Measurements from ENCODE around the gene TVP23C. TPM values are rescaled to one million over a fixed set of nuclear protein-coding genes. Genes with fewer than 3 reads are reported as not detected.
A peak's percentile ranks its signal among the peaks of the same experiment; 100 is the strongest.

The TVP23C gene
- total and polyA plus RNA-seq, 7 experiments from 2014 or later: 4.6 to 25.6 (median 13.1) TPM

DNA sequence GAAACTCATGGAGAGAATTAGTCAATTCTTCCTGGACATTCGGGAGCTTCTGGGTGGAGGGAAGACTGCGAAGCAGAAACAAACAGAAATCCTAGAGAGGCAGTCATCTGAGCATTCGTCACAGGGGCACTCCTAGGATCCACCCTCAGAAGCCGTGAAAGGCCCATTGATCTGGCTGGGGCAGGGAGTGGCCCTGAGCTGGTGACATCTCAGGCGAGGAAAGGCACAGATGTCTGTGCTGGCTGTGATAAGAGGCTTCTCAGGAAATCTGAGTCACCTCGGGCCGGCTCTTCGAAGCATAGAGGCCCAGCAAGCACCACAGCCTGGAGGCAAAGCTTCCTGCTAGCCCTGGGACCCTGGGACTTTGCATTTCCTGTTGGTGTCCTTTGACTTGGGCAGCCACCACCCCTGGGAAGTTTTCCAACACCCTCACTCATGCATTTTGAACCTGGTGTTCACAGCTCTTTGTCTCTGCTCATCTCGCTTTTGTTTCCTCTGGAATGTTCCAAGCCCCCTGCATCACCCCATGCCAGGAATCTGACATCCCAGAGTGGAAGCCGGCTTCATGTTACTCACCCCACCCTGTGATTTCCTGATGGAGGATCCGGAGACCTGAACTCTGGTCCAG is 72.5 kb downstream of the TVP23C start:
- no peak overlapping the region for H3K27ac ChIP-seq (ENCODE audit: low read depth, low read length)
- Mint-ChIP-seq H3K4me3 (no peak overlapping the region), H3K36me3 (peaks cover 0 to 29% (median 10%) of the 10 kb centered on the region in 5 donors), H3K27me3 (no peaks in the 10 kb centered on the region), H3K9me3 (no peaks in the 10 kb centered on the region), H3K4me1 (peaks cover 0 to 13% (median 0%) of the 10 kb centered on the region in 7 donors), H3K27ac (no peak overlapping the region)
- ATAC-seq (peak; percentile 27), DNase-seq (peak in 1 of 9 donors; percentile 24)
- no peaks in the 10 kb centered on the region for H3K4me1 ChIP-seq (ENCODE audit: control insufficient read depth in 2 of 2, insufficient read depth in 2 of 2, low read length in 2 of 2)
- H3K9me3 ChIP-seq (ENCODE audit: control insufficient read depth in 2 of 3, low read length in 3 of 3): no peaks in the 10 kb centered on the region
- intact Hi-C loops (cut with micrococcal nuclease): no loop called here
- CTCF ChIA-PET: no interaction called here
- no peaks in the 10 kb centered on the region for H3K36me3 ChIP-seq (ENCODE audit: control insufficient read depth in 2 of 3, insufficient read depth in 3 of 3, low read length in 3 of 3)
- H3K4me3 ChIP-seq (ENCODE audit: low read length): no peak overlapping the region
- H3K27me3 ChIP-seq (ENCODE audit: control insufficient read depth in 2 of 2, insufficient read depth in 2 of 2, low read length in 2 of 2): no peaks in the 10 kb centered on the region
- POLR2A ChIA-PET: no interaction called here

GRCh38 chr17:15488557-15488956 is 74.7 kb downstream of the TVP23C start:
- no peak for ATAC-seq
- no peaks in the 10 kb centered on the region for H3K9me3 Mint-ChIP-seq
- no peak overlapping the region for H3K4me3 Mint-ChIP-seq
- H3K36me3 ChIP-seq (ENCODE audit: control insufficient read depth in 2 of 3, insufficient read depth in 3 of 3, low read length in 3 of 3): no peaks in the 10 kb centered on the region
- no peak overlapping the region for H3K27ac Mint-ChIP-seq
- POLR2A ChIA-PET: no interaction called here
- H3K4me1 Mint-ChIP-seq: peaks cover 0 to 13% (median 0%) of the 10 kb centered on the region in 7 donors
- DNase-seq: no peak
- no peaks in the 10 kb centered on the region for H3K4me1 ChIP-seq (ENCODE audit: control insufficient read depth in 2 of 2, insufficient read depth in 2 of 2, low read length in 2 of 2)
- H3K4me3 ChIP-seq (ENCODE audit: low read length): no peak overlapping the region
- H3K27me3 Mint-ChIP-seq: no peaks in the 10 kb centered on the region
- intact Hi-C loops (cut with micrococcal nuclease): no loop called here
- H3K9me3 ChIP-seq (ENCODE audit: control insufficient read depth in 2 of 3, low read length in 3 of 3): no peaks in the 10 kb centered on the region
- CTCF ChIA-PET: interaction anchor here (0.7 kb wide), 1 partner anchor 13 kb away, joined by 3 read pairs; no protein-coding TSS in a partner anchor
- no peak overlapping the region for H3K27ac ChIP-seq (ENCODE audit: low read depth, low read length)
- no peaks in the 10 kb centered on the region for H3K27me3 ChIP-seq (ENCODE audit: control insufficient read depth in 2 of 2, insufficient read depth in 2 of 2, low read length in 2 of 2)
- peaks cover 0 to 22% (median 11%) of the 10 kb centered on the region in 5 donors for H3K36me3 Mint-ChIP-seq

- no peaks in the 10 kb centered on the region for H3K9me3 ChIP-seq (ENCODE audit: control insufficient read depth in 2 of 3, low read length in 3 of 3)
- ChIA-PET POLR2A (no interaction called here), CTCF (no interaction called here)
- H3K4me3 Mint-ChIP-seq: no peak overlapping the region
- H3K4me1 Mint-ChIP-seq: peaks cover 0 to 4% (median 0%) of the 10 kb centered on the region in 7 donors
- ATAC-seq (no peak), DNase-seq (no peak)
- H3K36me3 ChIP-seq (ENCODE audit: control insufficient read depth in 2 of 3, insufficient read depth in 3 of 3, low read length in 3 of 3): no peaks in the 10 kb centered on the region
- no peak overlapping the region for H3K27ac ChIP-seq (ENCODE audit: low read depth, low read length)
- H3K36me3 Mint-ChIP-seq: peaks cover 3 to 21% (median 11%) of the 10 kb centered on the region in 5 donors
- no peaks in the 10 kb centered on the region for H3K4me1 ChIP-seq (ENCODE audit: control insufficient read depth in 2 of 2, insufficient read depth in 2 of 2, low read length in 2 of 2)
- H3K9me3 Mint-ChIP-seq: no peaks in the 10 kb centered on the region
- H3K27me3 ChIP-seq (ENCODE audit: control insufficient read depth in 2 of 2, insufficient read depth in 2 of 2, low read length in 2 of 2): no peaks in the 10 kb centered on the region
- H3K27ac Mint-ChIP-seq: no peak overlapping the region
- intact Hi-C loops (cut with micrococcal nuclease): no loop called here
- no peaks in the 10 kb centered on the region for H3K27me3 Mint-ChIP-seq
- H3K4me3 ChIP-seq (ENCODE audit: low read length): no peak overlapping the region
Observed at GRCh38 chr17:15485045-15485444, 78.2 kb downstream of the TVP23C start.

DNA sequence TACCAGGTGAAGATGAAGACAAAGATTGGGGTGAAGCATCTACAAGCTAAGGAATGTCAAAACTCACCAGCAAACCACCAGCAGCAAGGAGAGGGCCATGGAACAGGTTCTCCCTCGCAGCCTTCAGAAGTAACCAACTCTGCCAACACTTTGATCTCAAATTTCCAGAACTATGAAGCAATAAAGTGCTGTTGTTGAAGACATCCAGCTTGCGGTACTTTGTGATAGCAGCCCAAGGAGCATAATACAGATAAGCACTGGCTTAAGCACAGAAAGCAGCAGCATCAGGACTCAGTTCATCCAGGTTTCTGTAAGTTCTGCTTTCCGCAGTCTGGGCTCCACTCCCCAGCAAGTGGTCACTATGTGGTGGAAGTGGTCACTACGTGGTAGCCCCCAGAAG is 79.9 kb downstream of the TVP23C start:
- ChIA-PET CTCF (no interaction called here), POLR2A (no interaction called here)
- no peaks in the 10 kb centered on the region for H3K27me3 ChIP-seq (ENCODE audit: control insufficient read depth in 2 of 2, insufficient read depth in 2 of 2, low read length in 2 of 2)
- ATAC-seq (no peak), DNase-seq (no peak)
- H3K9me3 Mint-ChIP-seq: peaks cover 0 to 2% (median 0%) of the 10 kb centered on the region in 11 donors
- peaks cover 5 to 26% (median 13%) of the 10 kb centered on the region in 5 donors for H3K36me3 Mint-ChIP-seq
- no peaks in the 10 kb centered on the region for H3K4me1 ChIP-seq (ENCODE audit: control insufficient read depth in 2 of 2, insufficient read depth in 2 of 2, low read length in 2 of 2)
- no peaks in the 10 kb centered on the region for H3K36me3 ChIP-seq (ENCODE audit: control insufficient read depth in 2 of 3, insufficient read depth in 3 of 3, low read length in 3 of 3)
- intact Hi-C loops (cut with micrococcal nuclease): no loop called here
- no peak overlapping the region for H3K4me3 Mint-ChIP-seq
- no peaks in the 10 kb centered on the region for H3K27me3 Mint-ChIP-seq
- no peak overlapping the region for H3K27ac Mint-ChIP-seq
- no peaks in the 10 kb centered on the region for H3K9me3 ChIP-seq (ENCODE audit: control insufficient read depth in 2 of 3, low read length in 3 of 3)
- H3K4me3 ChIP-seq (ENCODE audit: low read length): no peak overlapping the region
- H3K27ac ChIP-seq (ENCODE audit: low read depth, low read length): no peak overlapping the region
- H3K4me1 Mint-ChIP-seq: peaks cover 0 to 11% (median 0%) of the 10 kb centered on the region in 7 donors

- Mint-ChIP-seq H3K9me3 (peaks cover 0 to 2% (median 0%) of the 10 kb centered on the region in 11 donors), H3K27ac (peak overlapping the region in 1 of 9 donors; percentile 44), H3K27me3 (no peaks in the 10 kb centered on the region), H3K4me3 (no peak overlapping the region), H3K4me1 (peaks cover 0 to 11% (median 0%) of the 10 kb centered on the region in 7 donors), H3K36me3 (peaks cover 3 to 26% (median 13%) of the 10 kb centered on the region in 5 donors)
- Histone ChIP-seq H3K36me3 (ENCODE audit: control insufficient read depth in 2 of 3, insufficient read depth in 3 of 3, low read length in 3 of 3) (no peaks in the 10 kb centered on the region), H3K4me3 (ENCODE audit: low read length) (no peak overlapping the region), H3K27ac (ENCODE audit: low read depth, low read length) (no peak overlapping the region), H3K4me1 (ENCODE audit: control insufficient read depth in 2 of 2, insufficient read depth in 2 of 2, low read length in 2 of 2) (no peaks in the 10 kb centered on the region), H3K27me3 (ENCODE audit: control insufficient read depth in 2 of 2, insufficient read depth in 2 of 2, low read length in 2 of 2) (no peaks in the 10 kb centered on the region), H3K9me3 (ENCODE audit: control insufficient read depth in 2 of 3, low read length in 3 of 3) (no peaks in the 10 kb centered on the region)
- DNase-seq (no peak), ATAC-seq (no peak)
- ChIA-PET CTCF (no interaction called here), POLR2A (no interaction called here)
- intact Hi-C loops (cut with micrococcal nuclease): no loop called here
Observed at GRCh38 chr17:15482476-15482875, 80.8 kb downstream of the TVP23C start.

DNA sequence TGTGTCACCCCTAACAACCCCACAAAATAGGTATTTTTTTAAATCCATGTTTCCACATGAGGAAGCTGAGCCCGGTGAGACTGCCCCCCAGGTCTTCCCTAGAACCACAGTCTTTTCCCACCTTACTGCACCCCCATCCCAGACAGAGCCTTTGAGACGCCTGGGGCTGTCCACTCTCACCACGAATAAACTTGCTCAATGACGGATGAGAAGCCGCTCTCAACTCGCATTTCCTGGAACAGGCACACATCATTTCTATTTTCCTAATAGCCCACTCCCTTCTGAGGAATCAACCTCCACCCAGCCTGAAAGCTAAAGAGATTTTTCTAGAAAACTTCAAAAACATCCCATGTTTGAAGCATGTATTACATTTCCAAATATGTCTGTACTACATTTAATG is 81.8 kb downstream of the TVP23C start:
- intact Hi-C loops (cut with micrococcal nuclease): no loop called here
- no peak overlapping the region for H3K27ac ChIP-seq (ENCODE audit: low read depth, low read length)
- ATAC-seq (no peak), DNase-seq (no peak)
- no peaks in the 10 kb centered on the region for H3K9me3 ChIP-seq (ENCODE audit: control insufficient read depth in 2 of 3, low read length in 3 of 3)
- H3K4me1 ChIP-seq (ENCODE audit: control insufficient read depth in 2 of 2, insufficient read depth in 2 of 2, low read length in 2 of 2): no peaks in the 10 kb centered on the region
- H3K27me3 Mint-ChIP-seq: no peaks in the 10 kb centered on the region
- H3K9me3 Mint-ChIP-seq: peaks cover 0 to 2% (median 0%) of the 10 kb centered on the region in 11 donors
- H3K27me3 ChIP-seq (ENCODE audit: control insufficient read depth in 2 of 2, insufficient read depth in 2 of 2, low read length in 2 of 2): no peaks in the 10 kb centered on the region
- ChIA-PET POLR2A (no interaction called here), CTCF (no interaction called here)
- H3K4me3 ChIP-seq (ENCODE audit: low read length): no peak overlapping the region
- H3K27ac Mint-ChIP-seq: no peak overlapping the region
- peaks cover 0 to 11% (median 0%) of the 10 kb centered on the region in 7 donors for H3K4me1 Mint-ChIP-seq
- no peaks in the 10 kb centered on the region for H3K36me3 ChIP-seq (ENCODE audit: control insufficient read depth in 2 of 3, insufficient read depth in 3 of 3, low read length in 3 of 3)
- peaks cover 6 to 32% (median 13%) of the 10 kb centered on the region in 5 donors for H3K36me3 Mint-ChIP-seq
- H3K4me3 Mint-ChIP-seq: no peak overlapping the region

DNA sequence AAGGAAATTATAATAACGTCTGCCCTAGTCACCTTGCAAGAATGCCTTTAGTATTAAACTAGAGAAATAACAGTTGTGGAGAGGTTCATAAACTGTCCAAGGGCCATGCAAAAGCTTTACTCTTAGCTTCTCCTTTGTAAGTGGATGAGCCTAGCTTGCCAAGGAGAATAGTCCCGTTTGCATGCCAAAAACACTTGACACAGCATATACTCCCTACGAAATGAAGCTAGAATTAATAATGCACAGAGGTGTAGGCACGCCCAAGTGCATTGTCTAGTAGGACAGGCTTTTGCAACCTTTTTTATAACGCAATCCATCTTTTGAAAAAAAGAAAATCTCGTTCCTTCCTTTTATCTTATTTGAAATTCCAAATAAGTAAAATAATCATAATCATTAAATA is 83.1 kb downstream of the TVP23C start:
- Mint-ChIP-seq H3K36me3 (peaks cover 8 to 41% (median 22%) of the 10 kb centered on the region in 5 donors), H3K9me3 (peaks cover 0 to 2% (median 0%) of the 10 kb centered on the region in 11 donors), H3K4me1 (peaks cover 0 to 11% (median 0%) of the 10 kb centered on the region in 7 donors), H3K4me3 (no peak overlapping the region), H3K27ac (no peak overlapping the region), H3K27me3 (no peaks in the 10 kb centered on the region)
- intact Hi-C loops (cut with micrococcal nuclease): no loop called here
- ATAC-seq: no peak
- ChIA-PET CTCF (no interaction called here), POLR2A (no interaction called here)
- H3K4me3 ChIP-seq (ENCODE audit: low read length): no peak overlapping the region
- H3K27ac ChIP-seq (ENCODE audit: low read depth, low read length): no peak overlapping the region
- H3K4me1 ChIP-seq (ENCODE audit: control insufficient read depth in 2 of 2, insufficient read depth in 2 of 2, low read length in 2 of 2): no peaks in the 10 kb centered on the region
- DNase-seq: no peak
- H3K27me3 ChIP-seq (ENCODE audit: control insufficient read depth in 2 of 2, insufficient read depth in 2 of 2, low read length in 2 of 2): no peaks in the 10 kb centered on the region
- H3K36me3 ChIP-seq (ENCODE audit: control insufficient read depth in 2 of 3, insufficient read depth in 3 of 3, low read length in 3 of 3): no peaks in the 10 kb centered on the region
- H3K9me3 ChIP-seq (ENCODE audit: control insufficient read depth in 2 of 3, low read length in 3 of 3): no peaks in the 10 kb centered on the region

Measured in naive thymus-derived CD4-positive, alpha-beta T cell (primary cell).